AG20443 (cell line): Measurements from ENCODE around the gene INVS.
"Not testable (repeated sequence)": the region's sequence is repeated elsewhere in the genome, so short reads cannot be mapped to it uniquely, and the experiment has no call there.

Experiments
- DNase-seq: peaks from one replicate; pipeline ENCODE4 v3.0.0; 2012; ENCODE audit warnings: low spot score, mixed read lengths

Gene INVS

GRCh38 chr9:100126423-100126822, 27.4 kb downstream of the INVS start:
- DNase-seq, result no peak

- DNase-seq, result peak; percentile 16
These were observed 30.7 kb downstream of the INVS start for GRCh38 chr9:100129772-100130171.

GRCh38 chr9:100131216-100131615, 32.2 kb downstream of the INVS start:
- no peak for DNase-seq

DNA sequence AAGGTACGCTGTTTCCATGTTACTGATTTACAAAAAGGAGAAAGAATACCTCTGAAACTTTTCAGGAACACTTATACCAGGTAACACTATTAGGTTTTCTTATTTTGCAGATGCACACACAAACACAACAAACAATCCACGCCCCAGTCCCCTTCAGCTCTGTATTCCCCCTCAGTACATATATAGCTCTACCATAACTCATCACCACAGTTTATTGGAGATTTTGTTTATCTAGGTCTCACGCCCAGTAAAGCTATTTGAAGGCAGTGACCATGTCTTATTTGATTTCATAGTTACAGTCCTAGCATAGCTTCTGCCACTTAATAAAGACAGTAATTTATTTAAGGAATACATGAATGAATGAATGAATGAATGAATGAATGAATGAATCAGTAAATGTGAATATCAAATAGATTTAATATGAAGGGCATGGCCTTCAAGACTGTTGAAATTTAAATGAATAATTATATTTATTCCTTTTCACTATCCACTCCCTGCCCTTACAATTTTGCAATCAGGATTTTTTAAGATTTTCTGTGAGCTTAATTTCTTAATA, 32.9 kb downstream of the INVS start:
- no peak for DNase-seq

DNA sequence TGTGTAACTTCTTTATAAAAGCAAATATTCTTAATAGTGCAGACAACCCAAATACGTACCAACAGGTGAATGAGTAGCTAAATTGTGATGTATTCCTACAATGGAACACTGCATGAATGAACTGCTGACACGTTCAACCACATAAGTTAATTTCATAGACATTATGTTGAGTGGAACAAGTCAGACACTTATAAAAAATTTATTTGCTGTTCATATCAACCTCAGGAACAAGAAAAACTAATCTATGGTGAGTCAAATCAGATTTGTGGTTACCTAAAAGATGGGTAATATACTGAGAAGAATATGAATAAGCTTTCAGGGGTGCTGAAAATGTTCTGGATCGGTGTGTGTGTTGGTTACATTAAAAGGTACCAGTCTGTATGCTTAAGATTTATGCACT, 35.7 kb downstream of the INVS start:
- no peak for DNase-seq

DNA sequence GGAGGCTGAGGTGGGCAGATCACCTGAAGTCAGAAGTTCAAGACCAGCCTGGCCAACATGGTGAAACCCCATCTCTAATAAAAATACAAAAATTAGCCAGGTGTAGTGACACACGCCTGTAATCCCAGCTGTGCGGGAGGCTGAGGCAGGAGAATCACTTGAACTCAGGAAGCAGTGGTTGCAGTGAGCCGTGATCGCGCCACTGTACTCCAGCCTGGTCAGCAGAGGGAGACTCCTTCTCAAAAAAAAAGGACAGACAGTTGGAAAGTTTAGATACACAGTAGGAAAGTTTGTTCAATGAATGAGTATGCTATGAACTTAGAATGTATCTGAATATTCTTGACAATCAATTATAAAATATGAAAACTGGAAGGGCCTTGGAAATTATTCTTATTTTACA, 37.8 kb downstream of the INVS start:
- not testable (repeated sequence) for DNase-seq

GRCh38 chr9:100140303-100140702, 41.3 kb downstream of the INVS start:
- not testable (repeated sequence) for DNase-seq

GRCh38 chr9:100141862-100142261, 42.8 kb downstream of the INVS start:
- DNase-seq, result not testable (repeated sequence)

GRCh38 chr9:100145167-100145934, 46.3 kb downstream of the INVS start:
- not testable (repeated sequence) for DNase-seq

- not testable (repeated sequence) for DNase-seq
These were observed 46.9 kb downstream of the INVS start for GRCh38 chr9:100145976-100146375.

DNA sequence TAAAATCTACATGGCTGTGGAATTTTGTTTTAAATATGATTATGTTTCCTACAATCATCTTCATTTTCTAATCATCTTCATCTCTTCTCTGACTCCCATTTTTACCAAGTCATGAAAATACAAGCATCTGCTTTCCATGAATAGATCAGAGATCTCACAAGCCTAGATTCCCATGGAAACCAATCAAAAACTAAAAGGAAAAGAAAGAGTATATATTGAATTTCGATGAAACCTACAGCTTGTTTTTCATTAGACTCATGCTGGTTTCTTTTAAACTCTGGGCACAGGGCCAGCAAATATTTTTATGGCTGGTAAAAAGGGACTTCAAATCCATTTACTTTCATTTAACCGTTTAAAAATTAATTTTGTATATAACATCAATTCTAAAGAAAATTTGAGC, 51.2 kb downstream of the INVS start:
- DNase-seq, result no peak

DNA sequence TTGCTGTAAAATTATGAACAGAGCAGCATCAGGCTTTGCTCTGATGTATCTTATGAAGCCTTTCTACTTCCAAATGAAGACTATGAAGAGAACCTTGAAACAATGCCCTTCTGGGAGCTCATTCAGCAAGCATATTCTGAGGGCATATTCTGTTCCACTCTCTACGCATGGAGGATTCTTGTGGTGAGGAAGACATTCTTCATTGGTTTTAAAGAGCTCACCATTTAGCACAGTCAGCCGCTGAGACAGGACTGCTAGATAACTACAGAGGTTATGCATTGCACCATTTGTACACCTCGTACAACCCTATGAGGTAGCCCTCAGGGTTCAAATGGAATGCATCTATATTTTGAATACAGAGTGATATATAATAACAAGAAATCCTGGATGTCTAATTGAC, 61.0 kb downstream of the INVS start:
- no peak for DNase-seq

DNA sequence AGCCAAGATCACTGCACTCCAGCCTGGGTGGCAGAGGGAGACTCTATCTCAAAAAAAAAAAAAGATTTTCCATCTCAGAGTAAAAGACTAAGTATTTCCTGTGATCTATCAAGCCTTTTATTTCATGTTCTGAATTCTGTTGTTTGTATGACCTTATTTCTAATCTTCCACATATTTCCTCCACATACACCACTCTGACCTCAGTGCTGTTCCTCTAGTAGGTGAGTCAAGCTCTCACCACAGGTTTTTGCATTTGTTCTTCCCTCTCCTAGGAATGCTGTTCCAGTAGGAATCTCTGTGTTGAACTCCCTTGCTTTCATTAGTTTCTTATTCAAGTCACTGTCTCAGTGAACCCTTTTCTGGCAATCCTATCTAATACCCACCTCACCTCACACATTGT, 68.1 kb downstream of the INVS start:
- no peak for DNase-seq

DNA sequence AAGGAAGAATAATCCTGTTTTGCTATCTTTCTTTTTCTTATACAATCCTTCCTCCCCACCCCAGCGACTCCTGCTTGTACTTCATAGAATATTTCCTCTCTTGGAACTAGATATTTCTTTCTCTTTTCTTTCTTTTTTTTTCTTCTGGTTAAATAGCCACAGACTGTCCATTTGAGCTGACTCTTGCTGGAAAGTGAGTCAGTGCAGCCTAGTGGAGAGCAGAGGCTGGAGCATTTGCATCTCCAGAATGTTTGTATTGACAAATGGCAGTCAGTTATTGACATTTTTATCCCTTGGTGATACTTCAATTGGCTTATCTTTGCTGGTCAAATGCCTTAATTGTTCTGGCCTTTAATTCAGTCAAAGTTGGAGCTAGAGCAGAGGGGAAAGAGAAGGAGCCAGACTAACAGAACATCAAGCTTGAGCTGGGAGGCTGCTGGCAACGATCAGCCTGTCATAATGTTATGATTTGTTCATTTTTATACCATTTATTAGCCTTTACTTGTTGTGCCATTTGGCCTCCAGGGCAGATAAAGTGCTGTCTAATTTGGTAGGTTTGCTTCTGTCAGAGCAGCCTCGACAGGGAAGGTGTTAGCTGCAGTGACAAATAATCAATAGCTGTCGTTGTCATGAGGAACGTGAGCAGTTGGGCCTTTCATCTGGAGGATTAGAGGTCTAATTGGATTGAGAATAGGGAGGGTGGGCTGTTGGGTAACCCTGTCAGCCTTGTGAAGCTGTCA, 69.0 kb downstream of the INVS start:
- DNase-seq, result peak; percentile 32

GRCh38 chr9:100170085-100170484, 71.0 kb downstream of the INVS start:
- no peak for DNase-seq

DNA sequence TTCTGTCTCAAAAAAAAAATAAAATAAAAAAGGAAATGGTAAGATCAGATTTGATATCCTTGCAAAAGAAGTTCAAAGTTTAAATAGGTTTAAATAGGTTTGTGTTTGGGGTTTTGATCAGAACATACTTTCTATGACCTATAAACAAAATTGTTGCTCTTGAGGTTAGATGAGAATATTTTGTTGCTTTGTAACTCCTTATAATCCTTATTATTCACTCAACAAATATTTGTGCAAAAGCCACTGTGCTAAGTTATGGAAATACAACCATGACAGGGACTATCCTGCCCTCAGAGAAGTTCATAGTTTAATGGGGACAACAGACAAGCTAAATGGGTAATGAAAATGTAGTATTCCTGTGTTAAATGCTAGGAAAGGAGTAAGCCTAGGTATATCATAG, 71.5 kb downstream of the INVS start:
- peak; percentile 9 for DNase-seq

DNA sequence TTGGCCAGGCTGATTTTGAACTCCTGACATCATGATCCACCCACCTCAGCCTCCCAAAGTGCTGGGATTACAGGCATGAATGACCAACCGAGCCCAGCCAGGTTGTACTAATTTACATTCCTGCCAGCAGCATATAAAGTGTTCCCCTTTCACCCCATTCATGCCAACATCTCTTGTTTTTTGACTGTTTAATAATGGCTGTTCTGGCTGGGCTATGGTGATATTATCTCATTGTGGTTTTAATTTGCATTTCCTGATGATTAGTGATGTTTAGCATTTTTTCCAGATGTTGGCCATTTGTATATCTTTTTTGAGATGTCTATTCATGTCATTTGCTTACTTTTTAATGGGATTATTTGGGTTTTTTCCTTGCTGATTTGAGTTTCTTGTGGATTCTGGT, 87.3 kb downstream of the INVS start:
- DNase-seq, result no peak

DNA sequence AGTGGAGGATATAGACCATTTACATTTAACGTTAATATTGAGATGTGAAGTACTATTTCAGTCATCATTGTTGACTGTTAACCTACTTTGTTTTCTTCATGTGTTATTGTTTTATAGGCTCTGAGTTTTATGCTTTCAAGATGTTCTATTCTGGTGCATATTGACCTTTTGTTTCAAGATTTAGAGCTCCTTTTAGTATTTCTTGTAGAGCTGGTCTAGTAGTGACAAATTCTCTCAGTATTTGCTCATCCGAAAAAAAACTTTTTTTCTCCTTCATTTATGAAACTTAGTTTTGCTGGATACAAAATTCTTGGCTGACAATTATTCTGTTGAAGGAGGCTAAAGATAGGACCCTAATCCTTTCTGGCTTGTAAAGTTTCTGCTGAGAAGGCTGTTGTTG, 91.3 kb downstream of the INVS start:
- DNase-seq, result no peak

GRCh38 chr9:100191264-100191663, 92.2 kb downstream of the INVS start:
- DNase-seq, result no peak

- no peak for DNase-seq
These were observed 94.0 kb downstream of the INVS start for GRCh38 chr9:100193078-100193477.

GRCh38 chr9:100196215-100196614, 97.2 kb downstream of the INVS start:
- DNase-seq, result no peak

GRCh38 chr9:100196828-100197227, 97.8 kb downstream of the INVS start:
- DNase-seq, result no peak

DNA sequence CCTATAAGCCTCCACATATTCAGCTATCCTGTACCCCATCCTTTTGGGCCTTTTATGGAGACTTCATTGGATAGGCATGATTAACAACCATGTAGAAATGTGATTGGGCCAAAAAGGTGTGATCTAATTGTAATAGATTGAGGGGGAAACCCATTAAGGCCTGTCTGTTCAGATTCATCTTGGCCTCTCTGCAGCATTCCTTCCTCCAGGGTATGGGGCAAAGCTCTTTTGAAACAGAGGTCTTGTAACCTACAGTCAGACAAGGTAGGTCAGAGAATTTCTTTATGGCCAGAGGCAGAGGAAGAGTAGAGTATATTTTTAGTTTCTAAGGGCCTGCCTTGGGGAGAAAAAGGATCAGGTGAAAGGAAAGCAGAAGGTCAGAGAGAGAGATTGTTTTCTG, 98.5 kb downstream of the INVS start:
- no peak for DNase-seq
